WI38 (cell line): ENCODE measurements around the gene WHAMM.
"Not testable (repeated sequence)": the region's sequence is repeated elsewhere in the genome, so short reads cannot be mapped to it uniquely, and the experiment has no call there.

Source experiments
- H3K4me3 ChIP-seq: 2 replicates; pipeline ENCODE4 v1.5.1; 2011; ENCODE audit warnings: low read depth, mild to moderate bottlenecking, control low read depth, low read length
- CTCF ChIP-seq: IDR thresholded peaks from 2 replicates; pipeline ENCODE4 v1.5.1; 2012; ENCODE audit warnings: low read depth, mild to moderate bottlenecking, control low read depth, low read length

WHAMM gene

GRCh38 chr15:82810890-82811426 is 1.5 kb downstream of the WHAMM start:
- TF ChIP-seq CTCF: no peak
- peak overlapping the region; percentile 88 for H3K4me3 ChIP-seq

- TF ChIP-seq CTCF: no peak
- no peak overlapping the region for H3K4me3 ChIP-seq
Measured at GRCh38 chr15:82812994-82813393, 3.6 kb downstream of the WHAMM start.

- H3K4me3 ChIP-seq: no peak overlapping the region
- no peak for TF ChIP-seq CTCF
Measured at GRCh38 chr15:82820128-82820527, 10.7 kb downstream of the WHAMM start.

- not testable (repeated sequence) for H3K4me3 ChIP-seq
Measured at GRCh38 chr15:82821396-82821795, 12.0 kb downstream of the WHAMM start.

- H3K4me3 ChIP-seq: not testable (repeated sequence)
Measured at GRCh38 chr15:82821851-82822250, 12.4 kb downstream of the WHAMM start.

GRCh38 chr15:82823049-82823448 is 13.6 kb downstream of the WHAMM start:
- no peak for TF ChIP-seq CTCF
- H3K4me3 ChIP-seq: no peak overlapping the region

- H3K4me3 ChIP-seq: no peak overlapping the region
- no peak for TF ChIP-seq CTCF
Measured at GRCh38 chr15:82828075-82828474, 18.6 kb downstream of the WHAMM start.

- TF ChIP-seq CTCF: no peak
- no peak overlapping the region for H3K4me3 ChIP-seq
Measured at GRCh38 chr15:82829234-82829633, 19.8 kb downstream of the WHAMM start.
